Stomach (tissue), 9 donors: ENCODE results near the gene MS4A18. TPM values are rescaled to one million over a fixed set of nuclear protein-coding genes. Genes with fewer than 3 reads are reported as not detected.
"Not testable (repeated sequence)": the region's sequence is repeated elsewhere in the genome, so short reads cannot be mapped to it uniquely, and the experiment has no call there.

Experiments used
- DNase-seq, 2 donors: peaks; one replicate each; pipeline versions ENCODE4 v3.0.0 to v3.0.0-alpha.2; 2013 to 2019
- H3K27ac ChIP-seq, 5 donors: fragments of 200-600 bp in 4 of 5; sonication (generic) in 4 of 5; one replicate each; pipeline ENCODE4 v1.5.1; 2013 to 2019; ENCODE audit warnings: mild to moderate bottlenecking in 1 of 5, moderate library complexity in 1 of 5
- H3K27me3 ChIP-seq, 3 donors: fragments of 200-600 bp; sonication (generic); one replicate each; pipeline ENCODE4 v1.5.1; 2017 to 2019; ENCODE audit warnings: mixed run types in 1 of 3
- H3K36me3 ChIP-seq, 4 donors: fragments of 200-600 bp; sonication (generic); 1 replicate in 3 of 4; 2 replicates in 1 of 4; pipeline ENCODE4 v1.5.1; 2016 to 2019
- H3K4me1 ChIP-seq, 4 donors: fragments of 200-600 bp; sonication (generic); one replicate each; pipeline ENCODE4 v1.5.1; 2016 to 2019
- H3K4me3 ChIP-seq, 4 donors: fragments of 200-600 bp; sonication (generic) in 3 of 4; one replicate each; pipeline ENCODE4 v1.5.1; 2016 to 2019; ENCODE audit warnings: mild to moderate bottlenecking in 1 of 4
- H3K9me3 ChIP-seq, 4 donors: fragments of 200-600 bp; sonication (generic); one replicate each; pipeline ENCODE4 v1.5.1; 2016 to 2019
- EP300 ChIP-seq: sonication (generic); formaldehyde crosslinking; IDR thresholded peaks from one replicate; pipeline ENCODE4 v1.6.1; 2017; ENCODE audit warnings: antibody characterized with exemption
- POLR2A ChIP-seq, 4 donors: fragments of 450-650 bp; IDR thresholded peaks; one replicate each; pipeline ENCODE4 v1.6.1; 2016; ENCODE audit warnings: antibody characterized with exemption in 4 of 4, control low read depth in 2 of 4, mild to moderate bottlenecking in 1 of 4, moderate library complexity in 1 of 4
- POLR2AphosphoS5 ChIP-seq, 3 donors: sonication (generic); formaldehyde crosslinking; IDR thresholded peaks; one replicate each; pipeline ENCODE4 v1.6.1; 2016; ENCODE audit warnings: antibody characterized with exemption in 3 of 3
- WGBS, 5 donors: extraction: QIAGEN DNeasy Blood & Tissue Kit in 3 of 5; methylation state at CpG; one replicate each; pipeline versions ENCODE4 v1.1.5 to v1.1.7; 2013 to 2018; 5-methylcytosine and 5-hydroxymethylcytosine counted together
- intact Hi-C: fragments of 100-400 bp; cut with DNase I; formaldehyde crosslinking; loops from one replicate; pipeline ENCODE4 v1.15.1; 2023; ENCODE audit warnings: low total_unique reads
- polyA plus RNA-seq, 3 donors: library from polyadenylated mRNA; stranded (reverse); fragments of 200-250 nt; gene quantifications; one replicate each; pipeline ENCODE4 v1.2.3, GENCODE V29; 2013
- total RNA-seq, 5 donors: library from RNA; depleted of rRNA; stranded (reverse); fragments of >200 nt; gene quantifications; one replicate each; pipeline versions ENCODE4 v1.1.0 to v1.2.3, GENCODE V29; 2014 to 2016
- TF ChIP-seq, protein P1 (sequence below), 7 experiments: fragments of 450-650 bp in 4 of 7; fragments of 200-600 bp in 3 of 7; sonication (generic) in 3 of 7; IDR thresholded peaks; one replicate each; pipeline ENCODE4 v1.5.1; 2016 to 2019; ENCODE audit warnings: antibody characterized with exemption in 7 of 7, control low read depth in 2 of 7, mild to moderate bottlenecking in 1 of 7
- donor health status: healthy with polysubstance abuse.
- donor health status: Bipolar disorder and iron deficiency.
- donor health status: healthy.

The MS4A18 gene
- total and polyA plus RNA-seq, 8 donors = 0.19 TPM; not detected in 7

DNA sequence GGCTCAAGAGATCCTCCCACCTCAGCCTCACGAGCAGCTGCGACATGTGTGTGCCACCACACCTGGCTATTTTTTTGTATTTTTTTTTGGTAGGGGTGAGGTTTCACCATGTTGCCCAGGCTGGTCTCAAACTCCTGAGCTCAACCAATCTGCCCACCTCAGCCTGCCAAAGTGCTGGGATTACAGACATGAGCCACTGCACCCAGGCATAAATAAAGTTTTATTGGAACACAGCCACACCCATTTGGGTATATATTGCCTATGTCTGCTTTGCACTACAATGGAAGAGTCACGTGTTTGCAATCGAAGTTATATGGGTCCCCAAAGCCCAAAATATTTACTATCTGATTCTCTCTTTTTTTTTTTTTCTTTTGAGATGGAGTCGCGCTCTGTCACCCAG, 30.4 kb downstream of the MS4A18 start:
- no peak for TF ChIP-seq POLR2AphosphoS5 (IDR thresholded peaks at IDR 0.05)
- TF ChIP-seq, protein P1, sequence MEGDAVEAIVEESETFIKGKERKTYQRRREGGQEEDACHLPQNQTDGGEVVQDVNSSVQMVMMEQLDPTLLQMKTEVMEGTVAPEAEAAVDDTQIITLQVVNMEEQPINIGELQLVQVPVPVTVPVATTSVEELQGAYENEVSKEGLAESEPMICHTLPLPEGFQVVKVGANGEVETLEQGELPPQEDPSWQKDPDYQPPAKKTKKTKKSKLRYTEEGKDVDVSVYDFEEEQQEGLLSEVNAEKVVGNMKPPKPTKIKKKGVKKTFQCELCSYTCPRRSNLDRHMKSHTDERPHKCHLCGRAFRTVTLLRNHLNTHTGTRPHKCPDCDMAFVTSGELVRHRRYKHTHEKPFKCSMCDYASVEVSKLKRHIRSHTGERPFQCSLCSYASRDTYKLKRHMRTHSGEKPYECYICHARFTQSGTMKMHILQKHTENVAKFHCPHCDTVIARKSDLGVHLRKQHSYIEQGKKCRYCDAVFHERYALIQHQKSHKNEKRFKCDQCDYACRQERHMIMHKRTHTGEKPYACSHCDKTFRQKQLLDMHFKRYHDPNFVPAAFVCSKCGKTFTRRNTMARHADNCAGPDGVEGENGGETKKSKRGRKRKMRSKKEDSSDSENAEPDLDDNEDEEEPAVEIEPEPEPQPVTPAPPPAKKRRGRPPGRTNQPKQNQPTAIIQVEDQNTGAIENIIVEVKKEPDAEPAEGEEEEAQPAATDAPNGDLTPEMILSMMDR (IDR thresholded peaks at IDR 0.05) = no peak
- TF ChIP-seq POLR2A (IDR thresholded peaks at IDR 0.05) = no peak
- TF ChIP-seq EP300 = no peak
- WGBS, 5 donors = 91 to 96% (median 94%) methylated on average over 6 of the region's 6 CpGs
- Histone ChIP-seq H3K27ac (no peak overlapping the region), H3K4me3 (no peak overlapping the region), H3K36me3 (no peaks in the 10 kb centered on the region), H3K9me3 (no peaks in the 10 kb centered on the region), H3K4me1 (no peaks in the 10 kb centered on the region), H3K27me3 (peaks cover 0 to 32% (median 0%) of the 10 kb centered on the region in 3 donors)
- DNase-seq = no peak
- intact Hi-C loops = no loop called here

DNA sequence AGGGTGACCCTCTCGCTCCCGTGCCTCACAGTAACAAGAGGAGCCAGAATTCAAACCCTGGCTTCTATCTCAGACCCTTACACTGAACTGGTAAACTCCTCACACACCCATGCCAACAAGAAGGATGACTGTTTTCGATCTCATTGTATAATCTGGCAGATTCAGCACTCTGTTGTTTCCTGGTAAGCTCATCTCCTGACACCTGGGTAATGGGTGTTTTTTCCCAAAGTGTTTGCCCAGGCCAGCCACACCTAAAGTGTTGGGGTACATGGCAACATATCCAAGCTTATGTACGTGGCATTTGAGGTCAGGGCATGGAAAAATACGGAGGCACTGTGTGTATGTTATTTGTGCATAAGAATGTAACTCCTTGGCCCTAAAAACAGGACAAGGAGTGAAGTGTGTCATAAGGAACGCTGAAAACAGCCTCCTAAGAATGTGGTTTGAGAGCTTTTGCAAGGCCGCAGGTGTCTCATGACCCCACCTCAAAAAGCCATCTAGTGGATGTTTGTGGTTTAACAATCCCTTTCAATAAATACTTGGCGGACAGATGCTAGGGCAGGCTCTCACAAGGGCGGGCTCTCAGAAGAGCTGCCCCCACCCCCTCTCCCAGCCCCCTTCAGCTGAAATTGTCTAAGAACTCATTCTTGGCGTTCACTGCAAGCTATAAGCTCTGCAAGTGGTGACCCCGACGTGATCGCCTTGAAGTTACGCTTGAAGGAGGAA, 31.9 kb downstream of the MS4A18 start, which contains the start of gene MS4A15:
Gene MS4A15, plus strand, starts transcription at position 561 of the 726 bp plus-strand sequence. CDS start 6,867 bp downstream, outside the sequence.
- Histone ChIP-seq H3K4me1 (no peaks in the 10 kb centered on the region), H3K27me3 (peaks cover 0 to 17% (median 0%) of the 10 kb centered on the region in 3 donors), H3K36me3 (no peaks in the 10 kb centered on the region), H3K4me3 (no peak within 1 kb of the TSS), H3K9me3 (no peaks in the 10 kb centered on the region), H3K27ac (no peak within 1 kb of the TSS)
- peak in 1 of 2 donors; percentile 61 for DNase-seq
- intact Hi-C loops = no loop called here
- 46 to 60% (median 53%) methylated on average over 14 of the region's 14 CpGs for WGBS, 5 donors
- no peak for TF ChIP-seq POLR2AphosphoS5 (IDR thresholded peaks at IDR 0.05)
- TF ChIP-seq, protein P1 (IDR thresholded peaks at IDR 0.05) = peak in 5 of 7 experiments; percentile 11 to 51 (median 40)

DNA sequence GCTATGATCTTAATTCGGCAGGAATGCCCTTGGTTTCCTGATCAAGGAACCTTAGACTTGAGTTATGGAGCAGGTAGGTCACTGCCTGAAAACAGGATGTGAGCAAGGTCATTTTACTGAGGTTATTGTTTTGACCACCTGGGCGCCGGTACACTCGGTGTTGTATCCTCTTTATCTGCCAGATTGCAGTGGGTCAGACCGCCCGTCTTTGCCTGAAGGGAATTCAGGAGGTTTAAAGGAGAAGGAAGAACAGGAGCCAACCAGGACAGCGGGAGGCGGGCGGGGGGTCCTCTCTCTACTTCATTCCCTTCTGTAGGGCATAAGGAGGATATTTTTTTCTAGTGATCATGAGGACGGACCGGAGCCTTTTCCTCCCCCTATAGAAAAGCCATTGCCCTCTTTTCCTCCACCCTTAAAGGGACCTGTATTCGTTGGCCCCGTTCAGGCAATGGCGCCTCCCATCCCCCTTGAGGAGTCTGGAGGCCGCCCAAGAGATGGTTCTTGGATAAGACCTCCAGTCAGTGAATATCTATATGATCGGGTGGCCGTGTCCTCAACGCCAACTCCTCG, 32.8 kb downstream of the MS4A18 start:
- no peaks in the 10 kb centered on the region for H3K4me1 ChIP-seq
- intact Hi-C loops = no loop called here
- no peak overlapping the region for H3K27ac ChIP-seq
- no peak for TF ChIP-seq POLR2A (IDR thresholded peaks at IDR 0.05)
- no peak for TF ChIP-seq EP300
- TF ChIP-seq, protein P1 (IDR thresholded peaks at IDR 0.05) = no peak
- no peak for TF ChIP-seq POLR2AphosphoS5 (IDR thresholded peaks at IDR 0.05)
- peaks cover 0 to 17% (median 0%) of the 10 kb centered on the region in 3 donors for H3K27me3 ChIP-seq
- no peaks in the 10 kb centered on the region for H3K36me3 ChIP-seq
- no peaks in the 10 kb centered on the region for H3K9me3 ChIP-seq
- 87 to 93% (median 92%) methylated on average over 19 of the region's 19 CpGs for WGBS, 5 donors
- DNase-seq = no peak
- H3K4me3 ChIP-seq = no peak overlapping the region

DNA sequence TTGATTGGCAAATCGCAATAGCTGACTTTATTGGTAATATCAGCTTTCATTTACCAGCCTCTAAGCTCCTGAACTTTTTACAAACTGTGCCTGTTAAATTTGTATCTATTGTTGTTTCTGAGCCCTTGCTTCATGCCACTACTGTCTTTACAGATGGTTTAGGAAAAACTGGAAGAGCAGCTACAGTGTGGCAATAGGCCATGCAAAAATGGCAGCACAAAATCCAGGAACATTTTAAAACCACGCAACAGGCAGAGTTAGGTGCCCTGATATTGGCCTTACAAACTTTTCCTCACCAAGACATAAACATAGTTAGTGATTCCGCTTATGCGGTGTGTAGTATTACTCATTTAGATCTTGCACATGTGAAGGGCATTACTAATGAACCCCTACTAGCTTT, 34.2 kb downstream of the MS4A18 start:
- H3K36me3 ChIP-seq, DNase-seq, H3K27ac ChIP-seq, H3K4me3 ChIP-seq, H3K9me3 ChIP-seq, H3K4me1 ChIP-seq, intact Hi-C loops: not testable (repeated sequence)
- WGBS, 5 donors = 87 to 95% (median 93%) methylated on average over 4 of the region's 4 CpGs
- peaks cover 0 to 23% (median 0%) of the 10 kb centered on the region in 3 donors for H3K27me3 ChIP-seq

DNA sequence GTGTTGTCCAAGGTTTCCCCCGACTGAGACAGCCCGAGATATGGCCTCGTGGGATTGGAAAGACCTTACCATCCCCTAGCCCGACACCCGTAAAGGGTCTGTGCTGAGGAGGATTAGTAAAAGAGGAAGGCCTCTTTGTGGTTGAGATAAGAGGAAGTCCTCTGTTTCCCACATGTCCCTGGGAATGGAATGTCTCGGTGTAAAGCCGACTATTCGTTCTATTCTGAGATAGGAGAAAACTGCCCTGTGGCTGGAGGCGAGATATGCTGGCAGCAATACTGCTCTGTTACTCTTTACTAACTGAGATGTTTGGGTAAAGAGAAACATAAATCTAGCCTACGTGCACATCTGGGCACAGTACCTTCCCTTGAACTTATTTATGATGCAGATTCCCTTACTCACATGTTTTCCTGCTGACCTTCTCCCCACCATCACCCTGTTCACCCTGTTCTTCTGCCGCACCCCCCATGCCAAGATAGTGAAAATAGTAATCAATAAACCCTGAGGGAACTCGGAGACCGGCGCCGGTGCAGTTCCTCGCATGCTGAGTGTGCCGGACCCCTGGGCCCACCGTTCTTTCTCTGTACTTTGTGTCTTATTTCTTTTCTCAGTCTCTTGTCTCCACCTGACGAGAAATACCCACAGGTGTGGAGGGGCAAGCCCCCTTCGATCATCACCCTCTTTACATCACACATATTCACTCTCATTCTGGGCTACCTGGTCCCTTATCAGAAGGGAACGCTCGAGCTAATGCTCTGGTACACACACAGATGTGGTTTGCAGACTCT, 35.1 kb downstream of the MS4A18 start:
- H3K4me1 ChIP-seq, H3K36me3 ChIP-seq, H3K9me3 ChIP-seq, H3K4me3 ChIP-seq, DNase-seq, intact Hi-C loops: not testable (repeated sequence)
- 68 to 79% (median 74%) methylated on average over 21 to 22 of the region's 22 CpGs for WGBS, 5 donors
- Histone ChIP-seq H3K27ac (peak overlapping the region in 1 of 5 donors; percentile 38), H3K27me3 (peaks cover 0 to 32% (median 0%) of the 10 kb centered on the region in 3 donors)
